Stimulated activated CD8-positive, alpha-beta memory T cell treated with anti-CD3 and anti-CD28 coated beads, Interleukin-12 subunit alpha, Interleukin-12 subunit beta, amount 100 ng/mL, for 4 hours (primary cell): ENCODE results near the gene RSAD1.

Experiments used
- DNase-seq: peaks from one replicate; pipeline ENCODE4 v3.0.0-alpha.2; 2020; ENCODE audit warnings: low read depth

The RSAD1 gene

GRCh38 chr17:50458270-50458669 is 20.4 kb upstream of the RSAD1 start:
- DNase-seq = no peak

- DNase-seq = no peak
Observed at GRCh38 chr17:50458701-50459676, 19.7 kb upstream of the RSAD1 start.

- DNase-seq = no peak
Observed at GRCh38 chr17:50459756-50460155, 18.9 kb upstream of the RSAD1 start.

- no peak for DNase-seq
Observed at GRCh38 chr17:50460831-50461526, 17.7 kb upstream of the RSAD1 start.

- DNase-seq = no peak
Observed at GRCh38 chr17:50461550-50462132, 17.0 kb upstream of the RSAD1 start.

GRCh38 chr17:50462446-50462845 is 16.2 kb upstream of the RSAD1 start:
- DNase-seq = no peak

- DNase-seq = no peak
Observed at GRCh38 chr17:50464121-50464520, 14.5 kb upstream of the RSAD1 start.

- DNase-seq = no peak
Observed at GRCh38 chr17:50464736-50465135, 13.9 kb upstream of the RSAD1 start.

- DNase-seq = no peak
Observed at GRCh38 chr17:50465171-50465570, 13.5 kb upstream of the RSAD1 start.

- DNase-seq = no peak
Observed at GRCh38 chr17:50465635-50466034, 13.0 kb upstream of the RSAD1 start.

GRCh38 chr17:50466371-50467113 is 12.1 kb upstream of the RSAD1 start:
- DNase-seq = no peak

- DNase-seq = no peak
Observed at GRCh38 chr17:50467114-50467854, 11.4 kb upstream of the RSAD1 start.

GRCh38 chr17:50467855-50468303 is 10.8 kb upstream of the RSAD1 start:
- DNase-seq = no peak

GRCh38 chr17:50468304-50469207 is 10.1 kb upstream of the RSAD1 start, which contains the start of gene CHAD:
Gene CHAD (minus strand): TSS chr17:50468880. CDS start chr17:50468813, 67 bp downstream.
- no peak for DNase-seq

- no peak for DNase-seq
Observed at GRCh38 chr17:50469208-50469605, 9.5 kb upstream of the RSAD1 start.

- no peak for DNase-seq
Observed at GRCh38 chr17:50469671-50470305, 8.9 kb upstream of the RSAD1 start.

- no peak for DNase-seq
Observed at GRCh38 chr17:50470426-50470825, 8.2 kb upstream of the RSAD1 start.

- DNase-seq = no peak
Observed at GRCh38 chr17:50471009-50471905, 7.4 kb upstream of the RSAD1 start.

GRCh38 chr17:50472286-50472685 is 6.4 kb upstream of the RSAD1 start:
- DNase-seq = no peak
